DOHH2 (cell line): ENCODE data around the gene CALN1.

Experiments used
- H3F3A ChIP-seq: fragments of 200-600 bp; sonication (generic), shearing (Covaris generic); 2 replicates; pipeline ENCODE4 v1.6.0; 2016; ENCODE audit warnings: antibody characterized with exemption, mild to moderate bottlenecking; ENCODE audit not compliant: control insufficient read depth, insufficient read depth
- H3K27ac ChIP-seq: fragments of 200-600 bp; sonication (generic); 2 replicates; pipeline ENCODE4 v1.5.1; 2014; ENCODE audit warnings: low read depth, mild to moderate bottlenecking, low read length, moderate library complexity
- H3K27me3 ChIP-seq: fragments of 200-600 bp; sonication (generic); 2 replicates; pipeline ENCODE4 v1.6.1; 2014; ENCODE audit warnings: mild to moderate bottlenecking, low read length, mixed read lengths; ENCODE audit not compliant: control insufficient read depth
- H3K36me3 ChIP-seq: fragments of 200-600 bp; sonication (generic); 2 replicates; pipeline ENCODE4 v1.6.1; 2014; ENCODE audit warnings: mild to moderate bottlenecking, low read length, moderate library complexity, mixed read lengths; ENCODE audit not compliant: control insufficient read depth
- H3K4me1 ChIP-seq: fragments of 200-600 bp; sonication (generic); 2 replicates; pipeline ENCODE4 v1.6.1; 2014; ENCODE audit warnings: mild to moderate bottlenecking, low read length, mixed read lengths; ENCODE audit not compliant: control insufficient read depth
- H3K4me2 ChIP-seq: fragments of 200-600 bp; sonication (generic); 2 replicates; pipeline ENCODE4 v1.6.0; 2014; ENCODE audit warnings: mild to moderate bottlenecking, low read length, moderate library complexity
- H3K4me3 ChIP-seq: fragments of 200-600 bp; sonication (generic); 2 replicates; pipeline ENCODE4 v1.5.1; 2014; ENCODE audit warnings: mild to moderate bottlenecking, low read length, mixed read lengths
- H3K79me2 ChIP-seq: fragments of 200-600 bp; sonication (generic); 2 replicates; pipeline ENCODE4 v1.6.1; 2014; ENCODE audit warnings: mild to moderate bottlenecking, low read length, mixed read lengths; ENCODE audit not compliant: control insufficient read depth
- H3K9me2 ChIP-seq: fragments of 200-600 bp; sonication (generic); replicated peaks from 2 replicates; pipeline ENCODE4 v1.6.1; 2014; ENCODE audit warnings: mild to moderate bottlenecking, low read length, mixed read lengths; ENCODE audit not compliant: control insufficient read depth
- H3K9me3 ChIP-seq: fragments of 200-600 bp; sonication (generic); 2 replicates; pipeline ENCODE4 v1.6.1; 2014; ENCODE audit warnings: antibody characterized with exemption, low read length, mixed read lengths; ENCODE audit not compliant: control insufficient read depth, insufficient read depth
- H4K20me1 ChIP-seq: fragments of 200-600 bp; sonication (generic); 2 replicates; pipeline ENCODE4 v1.6.0; 2014; ENCODE audit warnings: low read depth, mild to moderate bottlenecking, antibody characterized with exemption, low read length, moderate library complexity; ENCODE audit not compliant: control insufficient read depth, insufficient read depth
- CTCF ChIP-seq: fragments of 200-600 bp; sonication (generic); IDR thresholded peaks from one replicate; pipeline ENCODE4 v1.5.1; 2014; ENCODE audit warnings: antibody characterized with exemption, mild to moderate bottlenecking, low read depth, low read length; ENCODE audit not compliant: poor library complexity, severe bottlenecking
- EZH2phosphoT487 ChIP-seq: fragments of 200-600 bp; sonication (generic); IDR thresholded peaks from 2 replicates; pipeline ENCODE4 v1.6.1; 2017; ENCODE audit warnings: borderline replicate concordance, mild to moderate bottlenecking, antibody characterized with exemption, low read length, moderate library complexity, mixed read lengths

Gene CALN1

GRCh38 chr7:71783779-71784178 lies 628.4 kb downstream of the CALN1 start:
- Histone ChIP-seq H3K36me3 (no peaks in the 10 kb centered on the region), H3K4me2 (no peak overlapping the region)

GRCh38 chr7:71782051-71782450 lies 630.1 kb downstream of the CALN1 start:
- Histone ChIP-seq H3K27ac (no peak overlapping the region), H3K4me3 (no peak overlapping the region), H3K27me3 (no peaks in the 10 kb centered on the region), H3K36me3 (no peaks in the 10 kb centered on the region), H3K9me3 (peaks cover 11% of the 10 kb centered on the region), H3K4me1 (no peaks in the 10 kb centered on the region), H3K4me2 (no peak overlapping the region), H3K79me2 (no peaks in the 10 kb centered on the region), H3K9me2 (no peaks in the 10 kb centered on the region), H4K20me1 (no peaks in the 10 kb centered on the region), H3F3A (no peaks in the 10 kb centered on the region)
- TF ChIP-seq CTCF (no peak), EZH2phosphoT487 (no peak)

More at GRCh38 chr7:71783779-71784178, 628.4 kb downstream of the CALN1 start:
- H3K9me2 ChIP-seq = no peaks in the 10 kb centered on the region
- peaks cover 23% of the 10 kb centered on the region for H3K9me3 ChIP-seq
- H3K27ac ChIP-seq = no peak overlapping the region
- no peak overlapping the region for H3K4me3 ChIP-seq
- H3K4me1 ChIP-seq = no peaks in the 10 kb centered on the region
- H3K27me3 ChIP-seq = no peaks in the 10 kb centered on the region
- H3K79me2 ChIP-seq = no peaks in the 10 kb centered on the region
- no peaks in the 10 kb centered on the region for H4K20me1 ChIP-seq
- no peak for TF ChIP-seq CTCF
- no peak for TF ChIP-seq EZH2phosphoT487
- no peaks in the 10 kb centered on the region for H3F3A ChIP-seq

- Histone ChIP-seq H3K9me3 (peaks cover 9% of the 10 kb centered on the region; the same call in 1 of the 2 replicates), H3K9me2 (no peaks in the 10 kb centered on the region), H3K27me3 (no peaks in the 10 kb centered on the region), H4K20me1 (no peaks in the 10 kb centered on the region), H3K36me3 (no peaks in the 10 kb centered on the region), H3K4me1 (no peaks in the 10 kb centered on the region), H3F3A (no peaks in the 10 kb centered on the region), H3K4me3 (no peak overlapping the region), H3K79me2 (no peaks in the 10 kb centered on the region), H3K27ac (no peak overlapping the region), H3K4me2 (no peak overlapping the region)
- TF ChIP-seq CTCF (no peak), EZH2phosphoT487 (no peak)
Observed at GRCh38 chr7:71780282-71780681, 631.9 kb downstream of the CALN1 start.

- Histone ChIP-seq H3K27ac (no peak overlapping the region), H3K4me3 (no peak overlapping the region), H3K27me3 (no peaks in the 10 kb centered on the region), H3K9me3 (0 out of 2 replicates have a peak, but pooled peaks cover 5% of the 10 kb centered on the region), H3K79me2 (no peaks in the 10 kb centered on the region), H3F3A (no peaks in the 10 kb centered on the region), H3K36me3 (no peaks in the 10 kb centered on the region), H3K4me1 (no peaks in the 10 kb centered on the region), H3K4me2 (no peak overlapping the region), H4K20me1 (no peaks in the 10 kb centered on the region), H3K9me2 (no peaks in the 10 kb centered on the region)
- TF ChIP-seq EZH2phosphoT487 = no peak
- TF ChIP-seq CTCF = no peak
Observed at GRCh38 chr7:71777278-71777677, 634.9 kb downstream of the CALN1 start.
